NB4 (cell line): ENCODE data around the gene SRMS.

Experiments used
- DNase-seq: peaks from one replicate; pipeline ENCODE4 v3.0.0; 2010; ENCODE audit warnings: low read depth
- H3K4me3 ChIP-seq: one replicate; pipeline ENCODE4 v1.5.1; 2011; ENCODE audit warnings: mild to moderate bottlenecking, low read depth, low read length, moderate library complexity
- MYC ChIP-seq: IDR thresholded peaks from 2 replicates; pipeline ENCODE4 v1.6.1; 2011; ENCODE audit warnings: low read depth, low read length
- POLR2A ChIP-seq: IDR thresholded peaks from 2 replicates; pipeline ENCODE4 v1.6.1; 2011; ENCODE audit warnings: mild to moderate bottlenecking; ENCODE audit not compliant: insufficient read length; ENCODE audit errors: extremely low read depth
- TF ChIP-seq, protein P1 (sequence below): IDR thresholded peaks from 2 replicates; pipeline ENCODE4 v1.6.1; 2011; ENCODE audit warnings: low read depth, low read length
- TF ChIP-seq, protein P2 (sequence below): IDR thresholded peaks from one replicate; pipeline ENCODE4 v1.5.1; 2012; ENCODE audit warnings: low read depth, low read length

Gene SRMS

DNA sequence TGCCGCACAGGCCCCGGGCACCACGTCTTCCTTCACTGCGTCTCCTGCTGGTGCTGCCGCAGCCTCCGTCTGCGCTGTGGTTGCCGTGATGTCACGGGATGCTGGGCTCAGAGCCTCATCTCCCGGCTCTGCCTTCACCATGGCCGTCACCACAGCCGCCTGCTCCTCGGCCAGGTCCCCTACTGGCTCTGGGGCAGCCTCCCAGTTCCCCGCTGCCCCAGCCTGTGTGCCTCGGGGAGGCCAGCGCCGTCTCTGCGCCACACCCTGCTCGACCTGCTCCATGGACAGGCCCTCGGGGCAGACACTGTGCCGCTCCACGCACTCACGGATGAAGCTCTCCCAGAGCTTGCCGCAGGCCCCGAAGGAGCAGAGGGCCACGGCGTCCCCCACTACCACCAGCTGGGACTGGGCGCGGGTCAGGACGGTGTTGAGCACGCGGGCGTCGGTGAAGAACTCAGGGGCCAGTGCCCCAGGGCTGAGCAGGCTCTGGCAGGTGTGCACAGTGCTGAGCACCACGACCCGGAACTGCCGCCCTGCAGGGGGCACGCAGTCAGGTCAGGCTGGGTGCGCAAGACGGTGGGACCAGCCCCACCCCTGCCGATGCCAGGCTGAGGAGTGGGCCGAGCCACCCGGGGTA lies 18.3 kb upstream of the SRMS start:
- no peak for DNase-seq
- TF ChIP-seq, protein P1, sequence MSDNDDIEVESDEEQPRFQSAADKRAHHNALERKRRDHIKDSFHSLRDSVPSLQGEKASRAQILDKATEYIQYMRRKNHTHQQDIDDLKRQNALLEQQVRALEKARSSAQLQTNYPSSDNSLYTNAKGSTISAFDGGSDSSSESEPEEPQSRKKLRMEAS, result no peak
- TF ChIP-seq, protein P2, sequence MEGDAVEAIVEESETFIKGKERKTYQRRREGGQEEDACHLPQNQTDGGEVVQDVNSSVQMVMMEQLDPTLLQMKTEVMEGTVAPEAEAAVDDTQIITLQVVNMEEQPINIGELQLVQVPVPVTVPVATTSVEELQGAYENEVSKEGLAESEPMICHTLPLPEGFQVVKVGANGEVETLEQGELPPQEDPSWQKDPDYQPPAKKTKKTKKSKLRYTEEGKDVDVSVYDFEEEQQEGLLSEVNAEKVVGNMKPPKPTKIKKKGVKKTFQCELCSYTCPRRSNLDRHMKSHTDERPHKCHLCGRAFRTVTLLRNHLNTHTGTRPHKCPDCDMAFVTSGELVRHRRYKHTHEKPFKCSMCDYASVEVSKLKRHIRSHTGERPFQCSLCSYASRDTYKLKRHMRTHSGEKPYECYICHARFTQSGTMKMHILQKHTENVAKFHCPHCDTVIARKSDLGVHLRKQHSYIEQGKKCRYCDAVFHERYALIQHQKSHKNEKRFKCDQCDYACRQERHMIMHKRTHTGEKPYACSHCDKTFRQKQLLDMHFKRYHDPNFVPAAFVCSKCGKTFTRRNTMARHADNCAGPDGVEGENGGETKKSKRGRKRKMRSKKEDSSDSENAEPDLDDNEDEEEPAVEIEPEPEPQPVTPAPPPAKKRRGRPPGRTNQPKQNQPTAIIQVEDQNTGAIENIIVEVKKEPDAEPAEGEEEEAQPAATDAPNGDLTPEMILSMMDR, result no peak
- TF ChIP-seq POLR2A (no peak), MYC (no peak)

DNA sequence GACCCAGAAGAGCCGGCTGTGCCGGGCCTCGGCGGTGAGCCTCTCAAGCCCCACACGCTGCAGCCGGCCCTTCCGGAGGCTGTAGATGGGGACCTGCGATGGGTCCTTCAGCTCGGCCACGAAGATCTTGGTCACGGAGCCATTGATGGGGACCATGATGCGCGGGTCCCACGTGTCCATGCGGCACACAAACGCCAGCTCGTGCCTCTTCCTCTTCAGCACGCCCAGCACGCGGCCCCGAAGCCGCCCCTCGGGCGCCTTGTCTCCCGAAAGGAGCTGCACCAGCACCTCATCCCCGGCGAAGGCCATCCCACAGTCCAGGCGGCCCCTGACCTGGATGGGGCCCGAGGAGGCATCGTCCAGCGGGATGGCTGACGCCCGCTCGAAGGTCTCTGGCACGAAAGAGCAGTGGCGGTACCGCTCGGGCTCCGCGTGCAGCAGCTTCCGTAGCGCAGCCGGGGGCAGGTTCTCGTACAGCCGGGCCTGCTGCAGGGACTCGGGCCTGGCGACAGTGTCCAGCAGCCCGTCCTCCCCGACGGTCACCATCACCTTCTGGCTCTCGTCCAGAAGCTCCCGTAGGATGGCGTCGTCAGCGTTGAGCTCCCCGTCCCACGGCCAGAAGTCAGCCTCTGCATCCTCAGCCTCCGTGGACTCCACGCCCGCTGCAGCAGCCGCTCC lies 17.6 kb upstream of the SRMS start:
- DNase-seq, result no peak
- TF ChIP-seq MYC (no peak), POLR2A (no peak)
- TF ChIP-seq, protein P2, result no peak
- TF ChIP-seq, protein P1, result no peak

More for the DNA sequence above, 18.3 kb upstream of the SRMS start:
- no peak overlapping the region for H3K4me3 ChIP-seq

DNA sequence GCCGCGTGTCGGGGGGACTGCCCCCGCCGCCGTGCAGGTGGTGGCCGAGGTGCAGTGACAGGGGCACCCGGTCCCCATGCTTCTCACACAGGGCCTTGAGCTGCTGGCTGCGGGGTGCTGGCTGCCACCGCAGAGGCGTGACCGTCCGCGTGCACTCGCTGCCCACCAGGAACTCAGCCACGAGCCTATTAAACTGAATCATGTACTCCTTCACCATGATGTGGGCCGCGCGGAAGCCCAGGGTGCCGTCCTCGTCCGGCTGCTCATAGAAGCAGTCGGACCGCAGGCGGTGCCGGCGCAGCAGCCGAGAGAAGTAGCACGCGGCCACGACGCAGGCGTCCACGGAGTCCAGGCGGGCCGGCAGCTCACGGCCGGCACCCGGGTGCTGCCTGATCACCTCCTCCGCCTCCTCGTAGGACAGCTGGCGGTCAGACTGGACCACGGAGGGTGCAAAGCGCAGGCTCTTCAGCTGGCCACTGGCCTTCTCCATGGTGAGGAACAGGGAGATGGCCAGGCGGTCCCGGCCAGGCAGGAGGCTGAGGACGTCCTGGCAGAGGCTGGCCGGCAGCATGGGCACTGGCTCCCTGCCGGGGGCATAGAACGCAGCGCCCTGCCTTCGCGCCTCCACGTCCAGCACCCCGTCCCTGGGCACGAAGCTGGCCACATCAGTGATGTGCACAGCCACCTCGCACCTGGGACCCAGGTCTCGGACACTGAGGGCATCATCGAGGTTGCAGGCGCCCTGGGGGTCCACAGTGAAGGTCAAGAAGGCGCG lies 16.7 kb upstream of the SRMS start:
- TF ChIP-seq, protein P1, result no peak
- TF ChIP-seq POLR2A (no peak), MYC (no peak)
- TF ChIP-seq, protein P2, result no peak
- DNase-seq, result no peak
- no peak overlapping the region for H3K4me3 ChIP-seq

More for the DNA sequence above, 17.6 kb upstream of the SRMS start:
- no peak overlapping the region for H3K4me3 ChIP-seq

DNA sequence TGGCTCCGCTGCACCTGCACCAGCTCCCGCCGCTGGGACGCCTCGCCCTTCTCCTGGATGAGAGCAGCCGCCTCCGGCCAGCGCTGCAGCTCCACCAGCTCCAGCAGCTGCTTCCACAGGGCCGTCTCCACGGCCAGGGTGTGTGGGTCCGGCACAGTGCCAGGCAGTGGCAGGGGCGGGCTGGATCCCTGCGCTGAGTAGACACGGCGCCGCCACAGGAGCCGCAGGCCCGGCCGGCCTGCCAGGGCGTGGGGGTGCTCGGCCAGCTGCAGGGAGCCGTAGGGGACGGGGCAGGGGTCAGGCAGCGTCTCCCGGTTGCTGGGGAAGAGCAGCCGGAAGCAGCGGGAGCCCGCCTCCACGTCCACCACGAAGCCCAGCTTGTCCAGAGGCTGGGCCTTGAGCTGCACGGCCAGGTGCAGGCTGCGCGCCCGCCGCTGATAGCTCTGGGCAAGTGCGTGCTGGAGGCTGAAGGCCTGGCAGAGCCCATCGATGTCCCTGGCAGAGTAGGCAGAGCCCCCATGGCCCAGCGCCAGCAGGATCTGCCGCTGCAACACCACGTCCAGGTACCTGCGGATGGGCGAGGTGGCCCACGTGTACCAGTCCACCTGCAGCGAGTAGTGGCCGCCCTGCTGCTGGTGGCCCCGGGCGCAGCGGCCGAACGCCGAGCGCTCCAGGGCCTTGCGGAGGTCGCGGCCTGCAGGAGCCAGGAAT lies 15.8 kb upstream of the SRMS start:
- H3K4me3 ChIP-seq, result no peak overlapping the region
- TF ChIP-seq, protein P2, result no peak
- TF ChIP-seq POLR2A (no peak), MYC (no peak)
- TF ChIP-seq, protein P1, result no peak
- DNase-seq, result no peak

DNA sequence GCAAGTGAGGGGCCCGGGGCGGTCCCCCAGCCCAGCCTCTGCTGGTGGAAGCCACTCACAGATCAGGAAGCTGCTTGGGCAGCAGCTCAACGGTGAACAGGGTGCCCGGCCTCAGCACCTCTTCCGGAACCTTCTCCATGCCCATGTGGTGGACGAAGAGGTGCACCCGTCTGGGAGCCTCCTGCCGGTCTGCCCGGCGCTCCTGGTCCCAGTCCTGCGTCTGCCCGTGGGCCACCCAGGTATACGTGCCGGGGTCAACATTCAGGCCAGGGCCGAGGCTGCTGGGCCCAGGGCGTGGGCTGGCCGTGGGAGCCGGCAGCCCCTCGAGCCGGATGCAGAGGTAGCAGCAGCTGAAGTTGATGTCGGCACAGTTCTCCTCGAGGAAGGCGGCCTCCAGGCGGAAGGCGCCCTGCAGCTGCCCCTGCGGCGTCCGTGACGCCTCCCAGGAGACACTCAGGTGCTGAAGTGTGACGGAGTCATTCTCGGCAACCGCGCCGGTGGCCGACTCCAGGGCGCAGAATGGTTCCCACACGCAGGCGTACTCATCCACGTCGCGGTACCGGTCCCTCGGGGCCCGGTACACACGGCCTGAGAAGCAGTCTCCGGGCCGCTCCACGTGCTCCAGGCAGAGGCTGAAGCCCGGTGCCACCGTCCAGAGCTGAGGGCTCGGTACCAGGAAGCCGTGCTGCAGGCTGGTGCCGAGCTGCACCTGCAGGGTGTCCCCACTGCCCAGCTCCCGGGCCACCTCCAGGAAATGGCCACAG lies 15.1 kb upstream of the SRMS start:
- DNase-seq, result no peak
- TF ChIP-seq, protein P1, result no peak
- TF ChIP-seq POLR2A (no peak), MYC (no peak)
- TF ChIP-seq, protein P2, result no peak
- no peak overlapping the region for H3K4me3 ChIP-seq
